AG10803 (cell line): ENCODE measurements around the gene INPP4A.

Experiments used
- DNase-seq: peaks from one replicate; pipeline ENCODE4 v3.0.0; 2010; ENCODE audit warnings: low read depth
- H3K4me3 ChIP-seq: 2 replicates; pipeline ENCODE4 v1.5.1; 2011; ENCODE audit warnings: mild to moderate bottlenecking, low read length, control low read depth
- CTCF ChIP-seq: conservative IDR thresholded peaks from 2 replicates; pipeline ENCODE4 v1.5.1; 2011; ENCODE audit warnings: mild to moderate bottlenecking, low read length, control low read depth, inconsistent platforms

The INPP4A gene

GRCh38 chr2:98487806-98488189, 43.1 kb downstream of the INPP4A start:
- H3K4me3 ChIP-seq: no peak overlapping the region
- no peak for DNase-seq
- peak; percentile 40; the same call in 1 of the 2 replicates for TF ChIP-seq CTCF

GRCh38 chr2:98488252-98488651, 43.6 kb downstream of the INPP4A start:
- TF ChIP-seq CTCF: no peak
- no peak for DNase-seq
- no peak overlapping the region for H3K4me3 ChIP-seq

GRCh38 chr2:98489486-98489885, 44.8 kb downstream of the INPP4A start:
- TF ChIP-seq CTCF: no peak
- no peak overlapping the region for H3K4me3 ChIP-seq
- DNase-seq: no peak

GRCh38 chr2:98489971-98490962, 45.6 kb downstream of the INPP4A start:
- TF ChIP-seq CTCF: no peak
- H3K4me3 ChIP-seq: no peak overlapping the region
- no peak for DNase-seq

- DNase-seq: no peak
- TF ChIP-seq CTCF: no peak
- H3K4me3 ChIP-seq: no peak overlapping the region
Measured at GRCh38 chr2:98492441-98492840, 47.8 kb downstream of the INPP4A start.

GRCh38 chr2:98494699-98495098, 50.0 kb downstream of the INPP4A start:
- no peak for TF ChIP-seq CTCF
- DNase-seq: no peak
- H3K4me3 ChIP-seq: no peak overlapping the region
